Mucosa of rectum (tissue), 2 donors: ENCODE measurements around the gene SCGB1D2.
"Not testable (repeated sequence)": the region's sequence is repeated elsewhere in the genome, so short reads cannot be mapped to it uniquely, and the experiment has no call there.

Source experiments
- H3K27ac ChIP-seq, 2 donors: one replicate each; pipeline ENCODE4 v1.7.0; 2013; ENCODE audit warnings: inconsistent platforms in 2 of 2, low read depth in 2 of 2, low read length in 2 of 2
- H3K27me3 ChIP-seq, 2 donors: one replicate each; pipeline ENCODE4 v1.7.0; 2013; ENCODE audit warnings: low read length in 2 of 2; ENCODE audit not compliant: control insufficient read depth in 2 of 2, insufficient read depth in 2 of 2
- H3K36me3 ChIP-seq, 2 donors: one replicate each; pipeline ENCODE4 v1.7.0; 2013; ENCODE audit warnings: low read length in 2 of 2; ENCODE audit not compliant: control insufficient read depth in 2 of 2, insufficient read depth in 2 of 2
- H3K4me1 ChIP-seq, 2 donors: one replicate each; pipeline ENCODE4 v1.7.0; 2013; ENCODE audit warnings: low read length in 2 of 2, mild to moderate bottlenecking in 1 of 2; ENCODE audit not compliant: control insufficient read depth in 2 of 2, insufficient read depth in 2 of 2
- H3K4me3 ChIP-seq, 2 donors: one replicate each; pipeline ENCODE4 v1.7.0; 2013; ENCODE audit warnings: low read length in 2 of 2
- H3K9ac ChIP-seq, 2 donors: one replicate each; pipeline ENCODE4 v1.7.0; 2013; ENCODE audit warnings: low read length in 2 of 2, low read depth in 1 of 2, mild to moderate bottlenecking in 1 of 2
- H3K9me3 ChIP-seq, 2 donors: one replicate each; pipeline ENCODE4 v1.7.0; 2013; ENCODE audit warnings: low read length in 2 of 2; ENCODE audit not compliant: control insufficient read depth in 2 of 2
- donor health status: healthy.
- donor health status: Normal muscosa, but diverticular disease.

SCGB1D2 gene

GRCh38 chr11:62242021-62242420, at the start of gene SCGB1D2:
Gene SCGB1D2 (plus strand): TSS chr11:62242239. CDS start chr11:62242308, 69 bp downstream.
- no peaks in the 10 kb centered on the region for H3K36me3 ChIP-seq
- H3K9me3 ChIP-seq, result no peaks in the 10 kb centered on the region
- no peak within 1 kb of the TSS for H3K27ac ChIP-seq
- H3K4me3 ChIP-seq, result no peak within 1 kb of the TSS
- no peak within 1 kb of the TSS for H3K9ac ChIP-seq
- peaks cover 0 to 4% of the 10 kb centered on the region in 2 donors for H3K27me3 ChIP-seq
- H3K4me1 ChIP-seq, result no peaks in the 10 kb centered on the region

GRCh38 chr11:62193952-62194351, 48.1 kb upstream of the SCGB1D2 start:
- Histone ChIP-seq H3K9me3 (no peaks in the 10 kb centered on the region), H3K36me3 (no peaks in the 10 kb centered on the region)

GRCh38 chr11:62195010-62195409, 47.0 kb upstream of the SCGB1D2 start:
- H3K4me3 ChIP-seq, H3K36me3 ChIP-seq, H3K9me3 ChIP-seq, H3K4me1 ChIP-seq, H3K27ac ChIP-seq, H3K9ac ChIP-seq: not testable (repeated sequence)
- H3K27me3 ChIP-seq, result peaks cover 15 to 26% of the 10 kb centered on the region in 2 donors

More at GRCh38 chr11:62193952-62194351, 48.1 kb upstream of the SCGB1D2 start:
- no peak overlapping the region for H3K4me3 ChIP-seq
- H3K9ac ChIP-seq, result no peak overlapping the region
- no peaks in the 10 kb centered on the region for H3K4me1 ChIP-seq
- H3K27ac ChIP-seq, result no peak overlapping the region
- H3K27me3 ChIP-seq, result peaks cover 20 to 26% of the 10 kb centered on the region in 2 donors

- H3K27me3 ChIP-seq, result peaks cover 14 to 26% of the 10 kb centered on the region in 2 donors
- H3K9me3 ChIP-seq, result no peaks in the 10 kb centered on the region
These were observed 46.1 kb upstream of the SCGB1D2 start for GRCh38 chr11:62195945-62196344.

GRCh38 chr11:62197400-62197799, 44.6 kb upstream of the SCGB1D2 start:
- H3K36me3 ChIP-seq, H3K4me3 ChIP-seq, H3K9me3 ChIP-seq, H3K27ac ChIP-seq, H3K9ac ChIP-seq, H3K4me1 ChIP-seq: not testable (repeated sequence)
- peaks cover 11 to 27% of the 10 kb centered on the region in 2 donors for H3K27me3 ChIP-seq

More at GRCh38 chr11:62195945-62196344, 46.1 kb upstream of the SCGB1D2 start:
- Histone ChIP-seq H3K27ac (no peak overlapping the region), H3K36me3 (no peaks in the 10 kb centered on the region), H3K4me1 (no peaks in the 10 kb centered on the region), H3K9ac (no peak overlapping the region), H3K4me3 (no peak overlapping the region)

GRCh38 chr11:62201376-62201775, 40.7 kb upstream of the SCGB1D2 start:
- Histone ChIP-seq H3K27ac (no peak overlapping the region), H3K9ac (no peak overlapping the region), H3K9me3 (no peaks in the 10 kb centered on the region), H3K27me3 (peaks cover 3 to 5% of the 10 kb centered on the region in 2 donors), H3K4me3 (no peak overlapping the region), H3K4me1 (no peaks in the 10 kb centered on the region), H3K36me3 (no peaks in the 10 kb centered on the region)

- Histone ChIP-seq H3K27me3 (peaks cover 3 to 5% of the 10 kb centered on the region in 2 donors), H3K36me3 (no peaks in the 10 kb centered on the region), H3K9ac (no peak overlapping the region), H3K4me3 (no peak overlapping the region), H3K4me1 (no peaks in the 10 kb centered on the region), H3K9me3 (no peaks in the 10 kb centered on the region), H3K27ac (no peak overlapping the region)
These were observed 39.1 kb upstream of the SCGB1D2 start for GRCh38 chr11:62202910-62203309.

- H3K27me3 ChIP-seq, result peaks cover 5 to 8% of the 10 kb centered on the region in 2 donors
- no peaks in the 10 kb centered on the region for H3K36me3 ChIP-seq
- no peak overlapping the region for H3K4me3 ChIP-seq
- H3K9me3 ChIP-seq, result no peaks in the 10 kb centered on the region
- no peak overlapping the region for H3K9ac ChIP-seq
- H3K4me1 ChIP-seq, result peaks cover 3 to 7% of the 10 kb centered on the region in 2 donors
- H3K27ac ChIP-seq, result no peak overlapping the region
These were observed 37.6 kb upstream of the SCGB1D2 start for GRCh38 chr11:62204430-62204829.

- Histone ChIP-seq H3K4me1 (peaks cover 3 to 7% of the 10 kb centered on the region in 2 donors), H3K36me3 (no peaks in the 10 kb centered on the region), H3K27ac (no peak overlapping the region), H3K4me3 (no peak overlapping the region), H3K27me3 (peaks cover 5 to 8% of the 10 kb centered on the region in 2 donors), H3K9ac (no peak overlapping the region), H3K9me3 (no peaks in the 10 kb centered on the region)
These were observed 36.6 kb upstream of the SCGB1D2 start for GRCh38 chr11:62205441-62205840.

- H3K27ac ChIP-seq, H3K9ac ChIP-seq, H3K9me3 ChIP-seq, H3K27me3 ChIP-seq, H3K4me1 ChIP-seq, H3K4me3 ChIP-seq, H3K36me3 ChIP-seq: not testable (repeated sequence)
These were observed 35.6 kb upstream of the SCGB1D2 start for GRCh38 chr11:62206276-62207066.
